HL-60 (cell line): ENCODE measurements around the gene SAE1. TPM values are rescaled to one million over a fixed set of nuclear protein-coding genes. Genes with fewer than 3 reads are reported as not detected.

Experiments used
- DNase-seq, 2 experiments: peaks; one replicate each; pipeline ENCODE4 v3.0.0-alpha.2; 2010 to 2020; ENCODE audit warnings: low read depth in 1 of 2, low spot score in 1 of 2
- H3K27ac ChIP-seq: fragments of 250-450 bp; sonication (Bioruptor Pico); replicated peaks from 2 replicates; pipeline ENCODE4 v1.5.1; 2020; ENCODE audit warnings: mild to moderate bottlenecking, moderate library complexity
- H3K27me3 ChIP-seq: fragments of 250-450 bp; sonication (Bioruptor Pico); 2 replicates; pipeline ENCODE4 v1.5.1; 2021; ENCODE audit warnings: mild to moderate bottlenecking, moderate library complexity; ENCODE audit not compliant: insufficient read depth, poor library complexity, severe bottlenecking
- H3K4me3 ChIP-seq: replicated peaks from 2 replicates; pipeline ENCODE4 v1.5.1; 2011; ENCODE audit warnings: mild to moderate bottlenecking, control low read depth, low read length; ENCODE audit not compliant: insufficient read depth
- GABPA ChIP-seq: IDR thresholded peaks from 2 replicates; pipeline ENCODE4 v1.6.1; 2012; ENCODE audit warnings: low read depth
- POLR2AphosphoS5 ChIP-seq: IDR thresholded peaks from 2 replicates; pipeline ENCODE4 v1.6.1; 2012; ENCODE audit warnings: low read depth
- SPI1 ChIP-seq: IDR thresholded peaks from 2 replicates; pipeline ENCODE4 v1.6.1; 2012; ENCODE audit warnings: low read depth, mild to moderate bottlenecking, borderline replicate concordance
- microRNA-seq: library from miRNA; unstranded; fragments of <30 nt; microRNA quantifications from one replicate; pipeline ENCODE4, GENCODE V29; 2018
- TF ChIP-seq, protein P1 (sequence below): IDR thresholded peaks from 2 replicates; pipeline ENCODE4 v1.6.1; 2012; ENCODE audit warnings: low read depth; ENCODE audit not compliant: insufficient replicate concordance
- TF ChIP-seq, protein P2 (sequence below): IDR thresholded peaks from one replicate; pipeline ENCODE4 v1.5.1; 2011; ENCODE audit warnings: low read length, control low read depth, inconsistent platforms; ENCODE audit not compliant: insufficient read depth

SAE1 gene

DNA sequence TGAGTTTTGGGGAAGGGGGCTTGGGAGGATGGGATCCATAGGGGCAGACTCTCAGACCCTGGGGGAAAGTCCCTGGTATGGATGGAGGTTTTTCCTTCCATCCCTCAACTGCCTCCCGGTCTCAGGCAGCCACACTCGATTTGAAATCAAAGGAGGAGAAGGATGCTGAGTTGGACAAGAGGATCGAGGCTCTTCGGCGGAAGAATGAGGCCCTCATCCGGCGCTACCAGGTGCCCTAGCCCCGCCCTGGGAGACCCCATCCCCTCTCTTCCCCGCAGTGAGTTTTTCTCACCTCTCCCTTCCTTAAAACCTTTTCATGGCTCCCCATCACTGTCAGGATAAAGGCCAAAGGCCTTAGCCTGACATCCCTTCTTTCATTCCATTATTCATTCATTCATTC lies 127.8 kb downstream of the SAE1 start:
- Histone ChIP-seq H3K4me3 (no peak overlapping the region), H3K27ac (no peak overlapping the region), H3K27me3 (no peaks in the 10 kb centered on the region)
- TF ChIP-seq, protein P1, sequence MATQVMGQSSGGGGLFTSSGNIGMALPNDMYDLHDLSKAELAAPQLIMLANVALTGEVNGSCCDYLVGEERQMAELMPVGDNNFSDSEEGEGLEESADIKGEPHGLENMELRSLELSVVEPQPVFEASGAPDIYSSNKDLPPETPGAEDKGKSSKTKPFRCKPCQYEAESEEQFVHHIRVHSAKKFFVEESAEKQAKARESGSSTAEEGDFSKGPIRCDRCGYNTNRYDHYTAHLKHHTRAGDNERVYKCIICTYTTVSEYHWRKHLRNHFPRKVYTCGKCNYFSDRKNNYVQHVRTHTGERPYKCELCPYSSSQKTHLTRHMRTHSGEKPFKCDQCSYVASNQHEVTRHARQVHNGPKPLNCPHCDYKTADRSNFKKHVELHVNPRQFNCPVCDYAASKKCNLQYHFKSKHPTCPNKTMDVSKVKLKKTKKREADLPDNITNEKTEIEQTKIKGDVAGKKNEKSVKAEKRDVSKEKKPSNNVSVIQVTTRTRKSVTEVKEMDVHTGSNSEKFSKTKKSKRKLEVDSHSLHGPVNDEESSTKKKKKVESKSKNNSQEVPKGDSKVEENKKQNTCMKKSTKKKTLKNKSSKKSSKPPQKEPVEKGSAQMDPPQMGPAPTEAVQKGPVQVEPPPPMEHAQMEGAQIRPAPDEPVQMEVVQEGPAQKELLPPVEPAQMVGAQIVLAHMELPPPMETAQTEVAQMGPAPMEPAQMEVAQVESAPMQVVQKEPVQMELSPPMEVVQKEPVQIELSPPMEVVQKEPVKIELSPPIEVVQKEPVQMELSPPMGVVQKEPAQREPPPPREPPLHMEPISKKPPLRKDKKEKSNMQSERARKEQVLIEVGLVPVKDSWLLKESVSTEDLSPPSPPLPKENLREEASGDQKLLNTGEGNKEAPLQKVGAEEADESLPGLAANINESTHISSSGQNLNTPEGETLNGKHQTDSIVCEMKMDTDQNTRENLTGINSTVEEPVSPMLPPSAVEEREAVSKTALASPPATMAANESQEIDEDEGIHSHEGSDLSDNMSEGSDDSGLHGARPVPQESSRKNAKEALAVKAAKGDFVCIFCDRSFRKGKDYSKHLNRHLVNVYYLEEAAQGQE: no peak
- TF ChIP-seq GABPA (no peak), SPI1 (no peak), POLR2AphosphoS5 (no peak)
- TF ChIP-seq, protein P2, sequence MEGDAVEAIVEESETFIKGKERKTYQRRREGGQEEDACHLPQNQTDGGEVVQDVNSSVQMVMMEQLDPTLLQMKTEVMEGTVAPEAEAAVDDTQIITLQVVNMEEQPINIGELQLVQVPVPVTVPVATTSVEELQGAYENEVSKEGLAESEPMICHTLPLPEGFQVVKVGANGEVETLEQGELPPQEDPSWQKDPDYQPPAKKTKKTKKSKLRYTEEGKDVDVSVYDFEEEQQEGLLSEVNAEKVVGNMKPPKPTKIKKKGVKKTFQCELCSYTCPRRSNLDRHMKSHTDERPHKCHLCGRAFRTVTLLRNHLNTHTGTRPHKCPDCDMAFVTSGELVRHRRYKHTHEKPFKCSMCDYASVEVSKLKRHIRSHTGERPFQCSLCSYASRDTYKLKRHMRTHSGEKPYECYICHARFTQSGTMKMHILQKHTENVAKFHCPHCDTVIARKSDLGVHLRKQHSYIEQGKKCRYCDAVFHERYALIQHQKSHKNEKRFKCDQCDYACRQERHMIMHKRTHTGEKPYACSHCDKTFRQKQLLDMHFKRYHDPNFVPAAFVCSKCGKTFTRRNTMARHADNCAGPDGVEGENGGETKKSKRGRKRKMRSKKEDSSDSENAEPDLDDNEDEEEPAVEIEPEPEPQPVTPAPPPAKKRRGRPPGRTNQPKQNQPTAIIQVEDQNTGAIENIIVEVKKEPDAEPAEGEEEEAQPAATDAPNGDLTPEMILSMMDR: no peak
- no peak for DNase-seq

DNA sequence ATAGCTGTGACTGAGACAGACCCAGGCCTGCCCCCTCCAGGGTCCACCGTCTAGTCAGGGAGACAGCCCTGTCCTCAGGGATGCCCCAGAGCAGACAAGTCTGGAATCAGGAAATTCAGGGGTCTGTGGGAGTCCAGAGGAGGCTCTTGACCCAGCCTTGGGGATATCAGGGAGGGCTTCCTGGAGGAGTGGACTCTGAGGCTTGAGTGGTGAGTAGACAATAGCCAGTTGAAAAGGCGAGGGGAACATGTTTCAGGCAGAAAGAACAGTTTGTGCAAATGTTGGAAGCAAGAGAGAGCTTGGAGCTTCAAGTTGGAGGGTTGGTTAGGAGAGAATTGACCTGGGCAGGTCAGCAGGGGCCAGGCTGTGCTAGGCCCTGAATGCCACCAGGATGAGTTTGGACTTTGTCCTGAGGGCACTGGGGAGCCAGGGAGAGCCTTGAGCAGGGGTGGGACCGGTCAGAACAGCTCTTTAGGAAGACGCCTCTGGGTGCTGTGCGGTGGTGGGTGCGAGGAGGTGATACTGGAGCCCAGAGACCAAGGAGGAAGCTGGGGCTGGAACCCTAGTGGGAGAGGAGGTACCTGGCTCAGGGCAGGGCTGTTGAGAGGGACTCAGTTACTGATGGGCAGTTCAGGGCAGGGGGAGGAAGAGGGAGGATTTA lies 128.4 kb downstream of the SAE1 start:
- no peak overlapping the region for H3K4me3 ChIP-seq
- H3K27me3 ChIP-seq: no peaks in the 10 kb centered on the region
- TF ChIP-seq, protein P1: no peak
- no peak for TF ChIP-seq SPI1
- TF ChIP-seq, protein P2: no peak

More for the DNA sequence above, 128.4 kb downstream of the SAE1 start:
- DNase-seq: no peak
- H3K27ac ChIP-seq: no peak overlapping the region

Small RNA genes within 50 kb of the gene (microRNA-seq; reads per million reads assigned to microRNA genes)
- not detected for gene MIR3190
- gene MIR3191: not detected
